ENCODE measurements around the gene APOBEC3B. TPM values are rescaled to one million over a fixed set of nuclear protein-coding genes. Genes with fewer than 3 reads are reported as not detected.
"Not testable (repeated sequence)": the region's sequence is repeated elsewhere in the genome, so short reads cannot be mapped to it uniquely, and the experiment has no call there.

APOBEC3B gene
- total RNA-seq, 1 donor from 2014 or later: 1.6 TPM

DNA sequence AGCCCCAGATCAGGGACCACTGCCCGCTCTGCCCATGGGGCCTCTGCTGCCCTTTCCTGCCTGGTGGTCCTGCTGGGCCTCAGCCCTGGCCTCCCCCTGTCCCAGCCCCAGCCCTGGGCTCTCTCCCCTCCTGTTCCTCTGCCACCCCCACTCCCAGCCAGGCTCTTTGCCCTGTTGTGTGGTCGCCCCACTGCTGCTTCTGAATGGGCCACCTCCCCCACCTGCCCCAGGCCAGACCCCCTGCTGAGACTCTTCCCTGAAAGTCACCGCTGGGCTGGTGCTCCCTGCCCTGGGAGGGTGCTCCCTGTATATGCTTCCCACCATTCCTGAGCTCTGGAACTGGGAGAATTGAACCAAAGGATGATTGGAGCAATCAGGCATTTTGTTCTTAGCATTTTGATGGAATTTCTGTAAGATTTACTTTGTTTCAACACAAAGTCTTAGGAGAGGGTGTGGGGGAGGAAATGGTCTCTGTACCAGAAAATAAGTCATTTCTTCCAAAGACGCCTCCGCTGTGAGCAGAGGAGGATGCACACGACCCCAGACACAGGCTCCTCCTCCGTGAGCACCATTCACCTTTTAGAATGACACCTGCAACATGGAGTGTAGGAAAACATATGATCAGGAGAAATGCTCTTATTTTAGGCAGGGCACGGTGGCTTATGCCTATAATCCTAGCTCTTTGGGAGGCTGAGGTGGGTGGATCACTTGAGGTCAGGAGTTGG, 5.2 kb downstream of the APOBEC3B start:
- Histone ChIP-seq H3K9ac (ENCODE audit: low read depth in 1 of 3, low read length in 3 of 3) (no peak overlapping the region), H3K4me1 (ENCODE audit: control insufficient read depth in 3 of 3, insufficient read depth in 3 of 3, low read length in 3 of 3) (peaks cover 4% of the 10 kb centered on the region in 3 donors), H3K9me3 (ENCODE audit: control insufficient read depth in 3 of 3, low read length in 3 of 3) (no peaks in the 10 kb centered on the region), H3K36me3 (ENCODE audit: control insufficient read depth in 3 of 3, insufficient read depth in 3 of 3, low read length in 3 of 3) (no peaks in the 10 kb centered on the region), H3K27ac (ENCODE audit: low read depth, low read length) (no peak overlapping the region), H3K27me3 (ENCODE audit: control insufficient read depth in 3 of 3, insufficient read depth in 3 of 3, low read length in 3 of 3) (peaks cover 0 to 5% (median 0%) of the 10 kb centered on the region in 3 donors), H3K4me3 (ENCODE audit: low read length in 3 of 3) (no peak overlapping the region)

DNA sequence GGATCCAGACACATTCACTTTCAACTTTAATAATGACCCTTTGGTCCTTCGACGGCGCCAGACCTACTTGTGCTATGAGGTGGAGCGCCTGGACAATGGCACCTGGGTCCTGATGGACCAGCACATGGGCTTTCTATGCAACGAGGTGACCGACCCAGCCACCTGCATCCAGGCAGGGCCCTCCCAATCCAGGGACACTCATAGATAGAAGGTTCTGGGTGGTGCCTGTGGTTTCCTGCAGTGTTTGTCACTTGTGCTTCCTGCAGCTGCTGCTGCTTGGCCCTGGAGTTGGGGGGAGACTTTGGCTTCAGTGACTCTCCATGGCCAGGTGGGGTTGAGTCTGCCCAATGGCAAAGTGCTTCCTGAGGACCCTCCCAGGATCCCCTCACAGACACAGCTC, 7.3 kb downstream of the APOBEC3B start:
- Histone ChIP-seq H3K9ac (ENCODE audit: low read depth in 1 of 3, low read length in 3 of 3) (no peak overlapping the region), H3K4me1 (ENCODE audit: control insufficient read depth in 3 of 3, insufficient read depth in 3 of 3, low read length in 3 of 3) (no peaks in the 10 kb centered on the region), H3K36me3 (ENCODE audit: control insufficient read depth in 3 of 3, insufficient read depth in 3 of 3, low read length in 3 of 3) (no peaks in the 10 kb centered on the region), H3K27me3 (ENCODE audit: control insufficient read depth in 3 of 3, insufficient read depth in 3 of 3, low read length in 3 of 3) (peaks cover 0 to 5% (median 0%) of the 10 kb centered on the region in 3 donors), H3K4me3 (ENCODE audit: low read length in 3 of 3) (no peak overlapping the region), H3K27ac (ENCODE audit: low read depth, low read length) (no peak overlapping the region), H3K9me3 (ENCODE audit: control insufficient read depth in 3 of 3, low read length in 3 of 3) (no peaks in the 10 kb centered on the region)

DNA sequence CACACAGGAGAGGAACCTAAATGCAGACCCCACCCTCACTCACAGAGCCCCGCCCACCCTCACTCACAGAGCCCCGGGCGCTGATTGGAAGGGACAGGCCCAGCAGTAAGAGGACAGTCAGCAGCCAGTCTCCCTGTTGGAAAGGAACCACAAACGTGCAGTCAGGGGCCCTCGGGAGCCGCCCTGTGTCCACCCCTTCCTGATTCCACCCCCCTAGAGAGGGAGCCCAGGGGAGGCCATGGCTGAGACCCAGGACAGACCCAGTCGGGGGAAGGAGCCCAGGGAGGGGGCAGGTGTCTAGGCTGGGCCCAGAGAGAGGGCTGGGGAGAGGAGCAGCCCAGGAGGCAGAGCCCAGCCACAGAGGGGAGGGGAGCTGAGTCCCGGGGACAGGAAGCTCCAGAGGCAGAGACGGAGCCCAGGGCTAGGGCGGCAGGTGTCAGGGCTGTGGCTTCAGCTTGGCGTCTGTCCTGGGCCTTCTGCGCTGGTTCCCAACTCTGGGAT, 10.8 kb downstream of the APOBEC3B start:
- H3K9me3 ChIP-seq (ENCODE audit: control insufficient read depth in 3 of 3, low read length in 3 of 3); H3K9ac ChIP-seq (ENCODE audit: low read depth in 1 of 3, low read length in 3 of 3): not testable (repeated sequence)

DNA sequence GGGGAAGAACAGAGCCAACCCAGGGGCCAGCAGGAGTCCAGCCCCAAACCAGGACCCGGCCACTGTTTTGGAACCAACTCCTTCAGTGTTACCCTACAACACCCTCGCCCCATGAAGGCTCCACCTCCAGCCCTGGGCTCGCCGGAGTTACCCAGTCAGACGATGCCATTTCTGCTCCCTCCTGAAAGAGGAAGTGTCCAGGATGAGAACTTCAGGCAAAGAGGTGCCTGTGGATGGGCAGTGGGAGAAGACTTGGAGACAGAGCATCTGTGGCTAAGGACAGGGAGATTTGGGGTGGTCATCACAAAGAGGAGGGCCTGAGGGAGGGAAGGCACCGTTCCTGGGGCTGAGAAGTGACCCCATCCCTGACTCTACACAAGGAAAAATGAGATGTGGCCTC, 14.0 kb downstream of the APOBEC3B start:
- Histone ChIP-seq H3K9me3 (ENCODE audit: control insufficient read depth in 3 of 3, low read length in 3 of 3) (no peaks in the 10 kb centered on the region), H3K27ac (ENCODE audit: low read depth, low read length) (no peak overlapping the region)

More for the DNA sequence above, 10.8 kb downstream of the APOBEC3B start:
- H3K36me3 ChIP-seq (ENCODE audit: control insufficient read depth in 3 of 3, insufficient read depth in 3 of 3, low read length in 3 of 3); H3K27ac ChIP-seq (ENCODE audit: low read depth, low read length); H3K4me3 ChIP-seq (ENCODE audit: low read length in 3 of 3); H3K4me1 ChIP-seq (ENCODE audit: control insufficient read depth in 3 of 3, insufficient read depth in 3 of 3, low read length in 3 of 3): not testable (repeated sequence)
- H3K27me3 ChIP-seq (ENCODE audit: control insufficient read depth in 3 of 3, insufficient read depth in 3 of 3, low read length in 3 of 3): peaks cover 7 to 23% (median 15%) of the 10 kb centered on the region in 3 donors

DNA sequence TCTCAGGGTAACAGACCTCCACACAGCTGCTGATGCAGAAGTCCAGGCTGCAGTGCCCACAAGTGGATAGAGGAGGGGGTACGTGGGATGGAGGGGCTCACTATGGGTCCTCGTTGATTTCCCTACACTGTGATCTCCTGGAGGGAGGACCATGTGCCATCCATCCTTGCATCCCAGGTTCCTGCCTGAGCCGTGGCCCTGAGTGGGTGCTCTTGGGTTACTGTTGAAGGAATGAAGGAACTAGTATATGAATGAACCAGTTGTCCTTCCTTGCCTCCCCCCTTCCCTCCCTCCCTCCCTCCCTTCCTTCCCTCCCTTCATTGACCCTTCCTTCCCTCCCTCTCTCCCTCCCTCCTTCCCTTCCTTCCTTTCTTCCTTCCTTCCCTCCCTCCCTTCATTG, 15.4 kb downstream of the APOBEC3B start:
- Histone ChIP-seq H3K36me3 (ENCODE audit: control insufficient read depth in 3 of 3, insufficient read depth in 3 of 3, low read length in 3 of 3) (no peaks in the 10 kb centered on the region), H3K27ac (ENCODE audit: low read depth, low read length) (no peak overlapping the region), H3K27me3 (ENCODE audit: control insufficient read depth in 3 of 3, insufficient read depth in 3 of 3, low read length in 3 of 3) (peaks cover 18 to 35% (median 22%) of the 10 kb centered on the region in 3 donors), H3K4me3 (ENCODE audit: low read length in 3 of 3) (no peak overlapping the region), H3K4me1 (ENCODE audit: control insufficient read depth in 3 of 3, insufficient read depth in 3 of 3, low read length in 3 of 3) (no peaks in the 10 kb centered on the region), H3K9me3 (ENCODE audit: control insufficient read depth in 3 of 3, low read length in 3 of 3) (no peaks in the 10 kb centered on the region), H3K9ac (ENCODE audit: low read depth in 1 of 3, low read length in 3 of 3) (no peak overlapping the region)

More for the DNA sequence above, 14.0 kb downstream of the APOBEC3B start:
- H3K27me3 ChIP-seq (ENCODE audit: control insufficient read depth in 3 of 3, insufficient read depth in 3 of 3, low read length in 3 of 3): peaks cover 18 to 35% (median 19%) of the 10 kb centered on the region in 3 donors
- H3K36me3 ChIP-seq (ENCODE audit: control insufficient read depth in 3 of 3, insufficient read depth in 3 of 3, low read length in 3 of 3): no peaks in the 10 kb centered on the region
- no peak overlapping the region for H3K4me3 ChIP-seq (ENCODE audit: low read length in 3 of 3)
- no peaks in the 10 kb centered on the region for H3K4me1 ChIP-seq (ENCODE audit: control insufficient read depth in 3 of 3, insufficient read depth in 3 of 3, low read length in 3 of 3)
- no peak overlapping the region for H3K9ac ChIP-seq (ENCODE audit: low read depth in 1 of 3, low read length in 3 of 3)

GRCh38 chr22:39003165-39003638, 21.1 kb downstream of the APOBEC3B start:
- H3K9ac ChIP-seq (ENCODE audit: low read depth in 1 of 3, low read length in 3 of 3): no peak overlapping the region
- no peaks in the 10 kb centered on the region for H3K36me3 ChIP-seq (ENCODE audit: control insufficient read depth in 3 of 3, insufficient read depth in 3 of 3, low read length in 3 of 3)
- no peak overlapping the region for H3K4me3 ChIP-seq (ENCODE audit: low read length in 3 of 3)
- H3K27ac ChIP-seq (ENCODE audit: low read depth, low read length): no peak overlapping the region
- no peaks in the 10 kb centered on the region for H3K9me3 ChIP-seq (ENCODE audit: control insufficient read depth in 3 of 3, low read length in 3 of 3)
- peaks cover 0 to 4% (median 0%) of the 10 kb centered on the region in 3 donors for H3K4me1 ChIP-seq (ENCODE audit: control insufficient read depth in 3 of 3, insufficient read depth in 3 of 3, low read length in 3 of 3)
- peaks cover 10 to 12% (median 11%) of the 10 kb centered on the region in 3 donors for H3K27me3 ChIP-seq (ENCODE audit: control insufficient read depth in 3 of 3, insufficient read depth in 3 of 3, low read length in 3 of 3)

- Histone ChIP-seq H3K4me1 (ENCODE audit: control insufficient read depth in 3 of 3, insufficient read depth in 3 of 3, low read length in 3 of 3) (peaks cover 0 to 4% (median 0%) of the 10 kb centered on the region in 3 donors), H3K9me3 (ENCODE audit: control insufficient read depth in 3 of 3, low read length in 3 of 3) (no peaks in the 10 kb centered on the region), H3K4me3 (ENCODE audit: low read length in 3 of 3) (no peak overlapping the region), H3K27ac (ENCODE audit: low read depth, low read length) (no peak overlapping the region), H3K27me3 (ENCODE audit: control insufficient read depth in 3 of 3, insufficient read depth in 3 of 3, low read length in 3 of 3) (no peaks in the 10 kb centered on the region), H3K9ac (ENCODE audit: low read depth in 1 of 3, low read length in 3 of 3) (no peak overlapping the region), H3K36me3 (ENCODE audit: control insufficient read depth in 3 of 3, insufficient read depth in 3 of 3, low read length in 3 of 3) (no peaks in the 10 kb centered on the region)
Measured at GRCh38 chr22:39007177-39007576, 25.0 kb downstream of the APOBEC3B start.

GRCh38 chr22:39008271-39008850, 26.2 kb downstream of the APOBEC3B start:
- not testable (repeated sequence) for H3K9me3 ChIP-seq (ENCODE audit: control insufficient read depth in 3 of 3, low read length in 3 of 3); H3K27me3 ChIP-seq (ENCODE audit: control insufficient read depth in 3 of 3, insufficient read depth in 3 of 3, low read length in 3 of 3); H3K4me1 ChIP-seq (ENCODE audit: control insufficient read depth in 3 of 3, insufficient read depth in 3 of 3, low read length in 3 of 3); H3K27ac ChIP-seq (ENCODE audit: low read depth, low read length); H3K4me3 ChIP-seq (ENCODE audit: low read length in 3 of 3); H3K9ac ChIP-seq (ENCODE audit: low read depth in 1 of 3, low read length in 3 of 3); H3K36me3 ChIP-seq (ENCODE audit: control insufficient read depth in 3 of 3, insufficient read depth in 3 of 3, low read length in 3 of 3)

DNA sequence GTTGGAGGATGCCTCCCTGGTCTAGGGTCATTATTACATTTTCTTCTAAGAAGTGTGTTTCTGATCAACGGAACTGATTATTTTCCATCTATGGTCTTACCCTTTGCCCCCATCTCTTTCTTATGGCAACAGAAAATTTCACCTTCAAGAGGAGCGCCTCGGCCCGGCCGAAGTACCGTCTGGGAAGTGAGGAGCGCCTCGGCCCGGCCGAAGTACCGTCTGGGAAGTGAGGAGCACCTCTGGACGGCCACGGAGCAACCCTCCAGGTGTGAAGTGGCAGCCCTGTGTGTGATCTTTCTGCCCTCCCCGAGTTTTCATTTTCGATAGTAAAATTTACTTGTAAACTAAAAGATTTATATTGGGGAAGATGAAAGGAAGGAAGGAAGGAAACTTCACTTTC, 28.8 kb downstream of the APOBEC3B start:
- H3K27ac ChIP-seq (ENCODE audit: low read depth, low read length): no peak overlapping the region
- no peaks in the 10 kb centered on the region for H3K27me3 ChIP-seq (ENCODE audit: control insufficient read depth in 3 of 3, insufficient read depth in 3 of 3, low read length in 3 of 3)
- H3K36me3 ChIP-seq (ENCODE audit: control insufficient read depth in 3 of 3, insufficient read depth in 3 of 3, low read length in 3 of 3): no peaks in the 10 kb centered on the region
- no peak overlapping the region for H3K4me3 ChIP-seq (ENCODE audit: low read length in 3 of 3)
- H3K9me3 ChIP-seq (ENCODE audit: control insufficient read depth in 3 of 3, low read length in 3 of 3): no peaks in the 10 kb centered on the region
- H3K4me1 ChIP-seq (ENCODE audit: control insufficient read depth in 3 of 3, insufficient read depth in 3 of 3, low read length in 3 of 3): no peaks in the 10 kb centered on the region
- H3K9ac ChIP-seq (ENCODE audit: low read depth in 1 of 3, low read length in 3 of 3): no peak overlapping the region
